Activated T-cell treated with anti-CD3 and anti-CD28 coated beads for 48 hours (primary cell): ENCODE data around the gene CARNS1.
"Not testable (repeated sequence)": the region's sequence is repeated elsewhere in the genome, so short reads cannot be mapped to it uniquely, and the experiment has no call there.

Source experiments
- DNase-seq: peaks from one replicate; pipeline ENCODE4 v3.0.0-alpha.2; 2020; ENCODE audit warnings: low read depth

Gene CARNS1

DNA sequence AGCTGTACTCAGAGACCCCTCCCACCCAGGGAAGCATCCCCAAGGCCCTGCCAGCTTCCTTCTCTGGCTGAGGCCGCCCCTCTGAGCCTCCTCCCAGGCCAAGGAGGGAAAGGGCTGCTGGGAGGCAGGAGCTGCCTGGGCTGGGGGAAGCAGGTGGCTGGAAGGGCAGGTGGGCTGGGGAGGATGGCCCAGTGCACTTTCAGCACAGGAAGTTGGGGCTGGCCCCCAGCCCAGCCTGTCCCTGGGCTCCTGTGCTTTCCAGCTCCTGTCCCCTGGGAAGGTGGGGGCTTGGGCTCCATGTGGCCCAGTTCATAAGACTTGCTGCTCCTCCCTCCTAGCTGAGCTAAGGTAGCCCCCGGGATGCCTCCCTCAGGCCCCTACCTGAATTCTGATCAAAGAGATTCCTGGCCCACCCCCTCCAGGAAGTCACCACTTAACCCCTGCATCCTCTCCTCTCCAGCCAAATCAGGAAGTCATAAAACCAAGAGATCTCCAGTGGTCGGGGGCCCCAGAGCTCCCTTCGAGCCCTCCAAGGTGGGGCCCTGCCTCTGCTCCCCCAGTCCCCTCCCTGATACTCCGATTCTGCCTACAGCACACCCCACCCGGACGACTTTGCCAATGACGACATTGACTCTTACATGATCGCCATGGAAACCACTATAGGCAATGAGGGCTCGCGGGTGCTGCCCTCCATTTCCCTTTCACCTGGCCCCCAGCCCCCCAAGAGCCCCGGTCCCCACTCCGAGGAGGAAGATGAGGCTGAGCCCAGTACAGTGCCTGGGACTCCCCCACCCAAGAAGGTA, 18.7 kb upstream of the CARNS1 start:
- no peak for DNase-seq

DNA sequence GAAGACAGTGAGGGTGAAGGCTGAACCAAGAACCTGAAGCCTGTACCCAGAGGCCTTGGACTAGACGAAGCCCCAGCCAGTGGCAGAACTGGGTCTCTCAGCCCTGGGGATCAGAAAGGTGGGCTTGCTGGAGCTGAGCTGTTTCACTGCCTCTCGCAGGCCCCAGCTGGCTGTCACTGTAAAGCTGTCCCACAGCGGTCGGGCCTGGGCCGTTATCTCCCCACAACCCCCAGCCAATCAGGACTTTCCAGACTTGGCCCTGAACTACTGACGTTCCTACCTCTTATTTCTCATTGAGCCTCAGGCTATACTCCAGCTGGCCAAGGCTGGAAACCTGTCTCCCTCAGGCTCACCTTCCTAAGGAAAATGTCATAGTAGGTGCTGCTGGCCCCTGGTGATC, 17.9 kb upstream of the CARNS1 start:
- no peak for DNase-seq

- DNase-seq: no peak
Measured at GRCh38 chr11:67397986-67398660, 17.4 kb upstream of the CARNS1 start.

DNA sequence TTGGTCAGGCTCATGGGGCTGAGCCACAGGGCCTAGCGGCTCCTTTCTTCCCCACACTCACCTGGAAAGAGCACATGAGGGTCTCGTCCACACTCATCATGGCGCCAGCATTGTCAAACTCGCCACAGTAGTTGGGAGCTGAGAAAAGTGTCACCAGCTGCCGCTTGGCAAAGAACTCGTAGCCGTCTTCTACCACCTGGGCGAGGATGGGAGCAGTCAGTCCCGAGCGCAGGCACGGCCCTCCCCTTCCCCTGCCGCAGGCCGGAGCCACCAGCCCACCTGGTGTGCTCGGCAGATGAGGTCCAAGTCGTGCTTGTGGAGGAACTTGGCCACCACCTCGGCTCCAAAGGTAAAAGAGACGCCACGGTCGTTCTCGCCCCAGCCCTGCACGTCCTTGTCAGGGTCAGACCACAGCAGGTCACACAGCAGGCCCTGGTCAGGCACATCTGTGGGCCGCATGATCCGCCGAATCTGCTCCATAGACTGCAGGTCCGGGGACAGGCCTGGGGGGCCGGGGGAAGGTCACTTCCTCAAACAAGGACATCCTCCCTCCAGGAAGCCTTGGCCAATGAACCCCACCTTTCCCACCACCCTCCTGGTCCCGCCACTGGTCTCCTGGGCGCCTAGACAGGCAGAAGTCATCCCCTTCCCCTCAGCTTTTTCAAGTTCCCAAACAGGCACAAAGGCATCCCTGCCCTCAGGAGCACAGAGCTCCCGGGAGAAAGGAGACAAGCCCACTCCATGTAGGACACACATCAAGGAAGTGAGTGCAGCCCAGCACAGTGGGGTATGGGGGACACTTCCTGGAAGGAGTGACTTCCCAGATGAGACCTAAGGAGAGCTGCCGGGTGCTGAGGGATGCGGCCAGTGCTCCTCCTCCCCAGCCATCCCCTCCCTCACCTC, 16.6 kb upstream of the CARNS1 start:
- no peak for DNase-seq

- no peak for DNase-seq
Measured at GRCh38 chr11:67400251-67400941, 15.1 kb upstream of the CARNS1 start.

- no peak for DNase-seq
Measured at GRCh38 chr11:67400942-67401494, 14.5 kb upstream of the CARNS1 start.

DNA sequence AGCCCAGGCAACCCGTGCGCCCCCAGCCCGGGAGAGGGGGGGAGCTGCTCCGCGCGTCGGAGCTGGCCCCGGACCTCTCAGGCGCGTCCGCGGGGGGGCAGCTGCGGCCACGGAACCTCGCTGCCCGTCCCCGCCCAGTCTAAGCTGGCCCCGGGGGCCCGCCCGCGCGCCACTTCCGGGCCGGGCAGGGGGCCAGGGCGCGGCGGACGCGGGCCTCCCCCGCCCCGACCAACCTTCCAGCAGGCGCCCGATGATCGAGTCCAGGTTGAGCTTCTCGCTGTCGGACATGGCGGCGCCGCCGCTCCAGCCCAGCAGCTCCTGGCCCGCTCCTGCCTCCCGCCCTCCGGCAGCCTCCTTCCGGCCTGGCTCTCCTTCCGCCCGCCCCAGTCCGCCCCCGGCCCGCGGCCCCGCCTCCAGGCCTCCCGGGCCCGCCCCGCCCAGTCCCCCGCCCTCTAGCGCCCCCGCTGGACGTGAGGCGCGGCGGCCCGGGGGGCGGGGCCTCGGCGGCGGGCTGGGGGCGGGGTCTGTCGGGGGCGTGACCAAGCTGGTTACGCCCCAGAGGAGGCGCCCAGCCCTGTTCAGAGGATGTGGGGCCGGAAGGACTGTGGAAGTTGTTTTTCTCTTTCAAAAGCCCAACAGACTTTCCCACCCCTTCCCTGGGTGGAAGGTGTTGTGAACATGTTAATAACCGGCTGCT, 13.8 kb upstream of the CARNS1 start, which contains the start of gene PPP1CA:
TSS of gene PPP1CA (minus strand) at position 364 of the 697 bp plus-strand sequence. CDS start at position 288, 76 bp downstream.
- DNase-seq: peak; percentile 93

DNA sequence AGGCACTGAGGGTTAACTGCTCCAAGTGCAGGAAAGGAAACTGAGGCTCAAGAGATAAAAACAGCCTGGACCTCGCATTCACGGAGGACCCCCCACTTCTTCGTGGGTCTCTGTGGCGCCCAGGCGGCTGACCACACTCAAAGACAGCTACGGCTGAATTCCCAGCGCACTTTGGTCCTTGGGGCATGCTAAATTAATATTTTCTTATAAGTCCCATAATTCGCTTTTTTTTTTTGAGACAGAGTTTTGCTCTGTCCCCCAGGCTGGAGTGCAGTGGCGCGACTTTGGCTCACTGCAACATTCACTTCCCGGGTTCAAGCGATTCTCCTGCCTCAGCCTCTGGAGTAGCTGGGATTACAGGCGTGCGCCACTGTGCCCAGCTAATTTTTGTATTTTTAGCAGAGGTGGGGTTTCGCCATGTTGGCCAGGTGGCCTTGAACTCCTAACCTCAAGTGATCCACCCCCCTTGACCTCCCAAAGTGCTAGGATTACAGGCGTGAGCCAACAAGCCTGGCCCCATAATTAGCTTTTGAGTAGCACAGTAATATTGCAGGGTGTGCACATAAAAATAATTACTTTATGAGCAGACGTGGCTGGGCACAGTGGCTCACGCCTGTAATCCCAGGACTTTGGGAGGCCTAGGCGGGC, 13.2 kb upstream of the CARNS1 start:
- DNase-seq: not testable (repeated sequence)

GRCh38 chr11:67403085-67403484, 12.4 kb upstream of the CARNS1 start:
- not testable (repeated sequence) for DNase-seq

DNA sequence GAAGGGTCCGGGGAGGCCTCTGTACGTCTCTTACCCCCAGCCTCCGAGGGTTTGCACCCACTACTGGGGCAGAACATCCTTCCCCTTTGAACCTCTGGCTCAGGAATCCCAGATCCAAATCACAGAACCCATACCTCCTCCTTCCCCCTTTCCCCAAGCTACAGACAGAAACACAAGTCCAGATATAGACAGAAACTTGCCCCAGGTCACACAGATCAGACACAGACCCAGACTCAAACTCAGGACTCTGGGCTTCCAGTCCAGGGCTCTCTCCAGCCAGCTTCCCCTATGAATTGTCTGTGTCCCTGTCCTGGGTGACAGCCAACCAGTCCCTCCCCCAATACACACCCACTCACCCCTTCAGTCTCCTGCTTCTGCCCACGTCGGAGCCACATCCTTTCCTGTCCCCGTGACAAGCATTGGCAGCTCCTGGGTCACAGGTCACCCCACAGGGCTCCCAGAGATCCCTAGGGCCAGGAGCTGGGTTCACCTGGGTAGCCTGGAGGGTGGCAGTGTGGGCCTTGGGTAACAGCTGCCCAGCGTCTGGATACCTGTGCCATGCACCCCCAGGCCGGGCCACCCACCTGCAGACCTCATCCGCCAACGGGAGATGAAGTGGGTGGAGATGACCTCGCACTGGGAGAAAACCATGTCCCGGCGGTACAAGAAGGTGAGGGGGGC, 10.8 kb upstream of the CARNS1 start:
- DNase-seq: no peak

DNA sequence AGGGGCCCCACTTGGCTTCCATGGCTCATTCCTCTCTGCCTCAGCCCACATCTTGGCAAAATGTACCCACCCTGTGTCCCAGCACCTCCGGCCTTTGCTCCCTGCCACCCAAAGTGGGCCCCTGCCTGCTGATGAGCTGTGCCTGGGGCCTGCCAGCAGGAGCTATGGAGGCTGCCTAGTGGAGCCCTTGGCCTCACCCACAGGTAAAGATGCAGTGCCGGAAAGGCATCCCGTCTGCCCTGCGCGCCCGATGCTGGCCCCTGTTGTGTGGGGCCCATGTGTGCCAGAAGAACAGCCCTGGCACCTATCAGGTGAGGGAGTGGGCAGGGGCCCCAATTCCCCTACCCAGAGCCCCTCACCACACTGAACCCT, 10.3 kb upstream of the CARNS1 start:
- no peak for DNase-seq

GRCh38 chr11:67405688-67406339, 9.7 kb upstream of the CARNS1 start:
- DNase-seq: no peak

- no peak for DNase-seq
Measured at GRCh38 chr11:67406420-67406968, 9.0 kb upstream of the CARNS1 start.

DNA sequence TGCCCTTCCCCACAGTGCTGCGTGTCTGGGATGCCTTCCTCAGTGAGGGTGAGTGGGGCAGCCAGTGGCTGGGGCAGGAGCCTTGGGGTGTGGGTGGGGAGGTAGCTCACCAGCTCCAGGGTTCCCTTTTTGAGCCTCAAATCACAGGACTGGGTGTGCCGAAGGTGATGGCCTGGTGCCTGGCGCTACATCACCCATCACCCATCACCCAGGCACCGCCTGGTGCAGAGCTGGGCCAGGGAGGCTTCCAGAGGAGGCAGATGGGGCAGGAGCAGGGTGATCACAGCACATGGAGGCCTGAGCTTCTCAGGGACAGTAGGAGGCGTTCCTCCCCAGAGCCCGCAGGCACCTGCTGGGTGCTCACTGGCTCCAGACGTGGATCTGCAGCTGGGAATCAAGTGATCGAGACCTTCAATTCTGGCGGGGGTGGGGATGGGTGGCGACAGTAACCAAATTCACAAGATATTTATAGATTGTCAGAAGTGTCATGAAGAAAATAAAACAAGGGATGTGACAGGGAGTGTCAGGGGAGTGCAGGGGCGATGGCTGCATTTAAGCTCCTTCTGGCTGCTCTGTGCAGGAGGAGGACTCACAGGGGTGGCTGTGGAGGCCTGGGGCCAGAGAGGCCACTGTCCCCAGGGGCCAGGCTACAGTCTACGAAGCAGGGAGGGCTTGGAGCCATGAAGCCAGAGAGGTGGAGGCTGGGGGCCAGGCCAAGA, 8.3 kb upstream of the CARNS1 start:
- DNase-seq: no peak

GRCh38 chr11:67407688-67408163, 7.8 kb upstream of the CARNS1 start:
- DNase-seq: no peak

DNA sequence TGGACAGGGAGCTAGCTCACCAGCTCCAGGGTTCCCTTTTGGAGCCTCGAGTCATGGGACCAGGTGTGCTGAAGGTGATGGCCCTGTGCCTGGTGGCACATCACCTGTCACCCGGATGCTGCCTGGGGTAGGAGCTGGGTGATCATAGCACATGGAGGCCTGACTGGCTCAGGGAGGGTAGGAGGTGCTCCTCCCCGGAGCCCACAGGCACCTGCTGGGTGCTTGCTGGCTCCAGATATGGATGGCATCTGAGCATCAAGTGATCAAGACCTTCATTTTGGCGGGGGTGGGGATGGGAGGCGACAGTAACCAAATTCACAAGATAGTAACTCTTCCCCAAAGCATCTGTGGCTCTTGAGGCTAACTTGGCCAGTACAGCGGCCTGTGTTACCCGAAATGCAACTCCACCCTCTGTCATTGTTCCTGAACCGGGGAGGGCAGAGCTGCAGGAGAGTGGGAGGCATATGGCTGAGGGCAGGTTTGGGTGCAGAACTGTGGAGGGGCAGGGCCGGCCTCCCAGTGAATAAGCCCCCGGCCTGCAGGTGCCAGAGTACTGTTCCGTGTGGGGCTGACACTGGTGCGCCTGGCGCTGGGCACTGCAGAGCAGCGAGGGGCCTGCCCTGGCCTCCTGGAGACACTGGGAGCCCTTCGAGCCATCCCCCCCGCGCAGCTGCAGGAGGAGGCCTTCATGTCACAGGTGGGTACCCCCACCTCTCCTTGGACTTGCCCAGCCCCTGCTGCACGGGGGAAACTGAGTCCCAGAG, 6.9 kb upstream of the CARNS1 start:
- DNase-seq: no peak

DNA sequence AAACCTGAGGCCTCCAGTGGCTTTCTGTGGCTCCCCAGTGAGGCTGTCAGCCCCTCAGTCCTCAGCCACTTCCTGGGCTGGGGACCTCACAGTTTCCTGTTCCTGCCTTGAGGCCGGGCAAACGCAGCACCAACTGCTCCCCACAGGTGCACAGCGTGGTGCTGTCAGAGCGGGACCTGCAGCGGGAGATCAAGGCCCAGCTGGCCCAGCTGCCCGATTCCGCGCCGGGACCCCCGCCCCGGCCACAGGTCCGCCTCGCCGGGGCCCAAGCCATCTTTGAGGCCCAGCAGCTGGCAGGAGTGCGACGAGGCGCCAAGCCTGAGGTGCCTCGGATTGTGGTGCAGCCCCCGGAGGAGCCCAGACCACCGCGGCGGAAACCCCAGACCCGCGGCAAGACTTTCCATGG, 6.2 kb upstream of the CARNS1 start:
- DNase-seq: no peak
